HG03442 (cell line): Measurements from ENCODE around the gene LIN37.

Experiments
- ATAC-seq: cut with Tn5 transposase; IDR thresholded peaks from one replicate; pipeline ENCODE4 v1.9.1; 2021; ENCODE audit warnings: mild to moderate bottlenecking, moderate library complexity; ENCODE audit not compliant: unreplicated experiment

The LIN37 gene

GRCh38 chr19:35734273-35734672 is 14.1 kb upstream of the LIN37 start:
- ATAC-seq: no peak

- no peak for ATAC-seq
Measured at GRCh38 chr19:35734889-35735288, 13.5 kb upstream of the LIN37 start.

- no peak for ATAC-seq
Measured at GRCh38 chr19:35736913-35737886, 11.2 kb upstream of the LIN37 start.

- ATAC-seq: no peak
Measured at GRCh38 chr19:35738021-35738886, 10.1 kb upstream of the LIN37 start.

- ATAC-seq: no peak
Measured at GRCh38 chr19:35738887-35739229, 9.5 kb upstream of the LIN37 start.

- no peak for ATAC-seq
Measured at GRCh38 chr19:35739275-35740107, 8.9 kb upstream of the LIN37 start.

GRCh38 chr19:35740108-35740422 is 8.3 kb upstream of the LIN37 start:
- peak; percentile 22 for ATAC-seq

- peak; percentile 56 for ATAC-seq
Measured at GRCh38 chr19:35740423-35741202, 7.8 kb upstream of the LIN37 start.

GRCh38 chr19:35741203-35741515 is 7.2 kb upstream of the LIN37 start:
- ATAC-seq: no peak

- ATAC-seq: no peak
Measured at GRCh38 chr19:35742121-35742724, 6.2 kb upstream of the LIN37 start, which contains the start of gene IGFLR1. Gene IGFLR1, minus strand, starts transcription at chr19:35742452. Its CDS starts 1,272 bp downstream, at chr19:35741180.

- ATAC-seq: no peak
Measured at GRCh38 chr19:35743640-35744429, 4.5 kb upstream of the LIN37 start.

GRCh38 chr19:35744430-35745327 is 3.7 kb upstream of the LIN37 start:
- ATAC-seq: peak; percentile 30

GRCh38 chr19:35745328-35746086 is 2.9 kb upstream of the LIN37 start, which contains the start of the genes PSENEN and U2AF1L4:
Gene PSENEN, plus strand, starts transcription at chr19:35745651. Its CDS starts 280 bp downstream, at chr19:35745931.
Gene U2AF1L4, minus strand, starts transcription at chr19:35745418. Its CDS starts 27 bp downstream, at chr19:35745391.
- peak; percentile 39 for ATAC-seq

GRCh38 chr19:35746087-35746462 is 2.3 kb upstream of the LIN37 start:
- no peak for ATAC-seq

- no peak for ATAC-seq
Measured at GRCh38 chr19:35746531-35746930, 1.8 kb upstream of the LIN37 start.

GRCh38 chr19:35750167-35750566 is 1.8 kb downstream of the LIN37 start:
- ATAC-seq: no peak
